PC-9 (cell line): Measurements from ENCODE around the gene ARHGAP44. TPM values are rescaled to one million over a fixed set of nuclear protein-coding genes. Genes with fewer than 3 reads are reported as not detected.

ENCODE experiments used
- BruUV-seq: library from RNA; stranded (reverse); fragments of 400-500 nt; replicated peaks from 2 replicates; lab custom pipeline; 2021; lab: Mats Ljungman, UMichigan
- CTCF ChIA-PET: fragments of 300-600 bp; sonication (Branson Sonifier 250); formaldehyde crosslinking; loops from one replicate; lab custom pipeline; 2022; ENCODE audit warnings: antibody characterized with exemption; lab: Charles Lee
- POLR2A ChIA-PET: fragments of 300-600 bp; sonication (Branson Sonifier 250); formaldehyde crosslinking; loops from one replicate; lab custom pipeline; 2022; ENCODE audit warnings: antibody characterized with exemption; ENCODE audit not compliant: unreplicated experiment; lab: Charles Lee
- DNase-seq, 2 experiments: peaks; one replicate each; pipeline versions ENCODE4 v3.0.0 to v3.0.0-alpha.2; 2015 to 2022; ENCODE audit warnings: mixed read lengths in 1 of 2
- H2AFZ ChIP-seq: fragments of 200-600 bp; sonication (generic); 2 replicates; pipeline ENCODE4 v1.8.1; 2017; ENCODE audit warnings: antibody characterized with exemption
- H3F3A ChIP-seq: fragments of 200-600 bp; sonication (generic); 2 replicates; pipeline ENCODE4 v1.8.1; 2017; ENCODE audit warnings: antibody characterized with exemption, mild to moderate bottlenecking, low read depth; ENCODE audit not compliant: insufficient read depth
- H3K27ac ChIP-seq: fragments of 200-600 bp; sonication (generic); 2 replicates; pipeline ENCODE4 v1.6.1; 2016; ENCODE audit warnings: mixed run types
- H3K27me3 ChIP-seq: fragments of 200-600 bp; sonication (generic); 2 replicates; pipeline ENCODE4 v1.6.1; 2016; ENCODE audit warnings: low read depth, mixed run types; ENCODE audit not compliant: insufficient read depth
- H3K36me3 ChIP-seq: fragments of 200-600 bp; sonication (generic); 2 replicates; pipeline ENCODE4 v1.6.1; 2016; ENCODE audit warnings: low read depth, mixed run types
- H3K4me1 ChIP-seq: fragments of 200-600 bp; sonication (generic); replicated peaks from 2 replicates; pipeline ENCODE4 v1.6.1; 2016; ENCODE audit warnings: mixed run types; ENCODE audit not compliant: insufficient read depth
- H3K4me2 ChIP-seq: fragments of 200-600 bp; sonication (generic); 2 replicates; pipeline ENCODE4 v1.6.1; 2017; ENCODE audit warnings: mixed run types
- H3K4me3 ChIP-seq: fragments of 200-600 bp; sonication (generic); 2 replicates; pipeline ENCODE4 v1.6.1; 2016; ENCODE audit warnings: mixed run types
- H3K79me2 ChIP-seq: fragments of 200-600 bp; sonication (generic); 2 replicates; pipeline ENCODE4 v1.6.1; 2017; ENCODE audit warnings: low read depth, mixed run types
- H3K9me2 ChIP-seq: fragments of 200-600 bp; sonication (generic); 2 replicates; pipeline ENCODE4 v1.8.1; 2017; ENCODE audit warnings: mild to moderate bottlenecking; ENCODE audit not compliant: insufficient read depth
- H3K9me3 ChIP-seq: fragments of 200-600 bp; sonication (generic); 2 replicates; pipeline ENCODE4 v1.8.1; 2016; ENCODE audit warnings: low read depth; ENCODE audit not compliant: insufficient read depth
- H4K20me1 ChIP-seq: fragments of 200-600 bp; sonication (generic); 2 replicates; pipeline ENCODE4 v1.8.1; 2017; ENCODE audit not compliant: insufficient read depth
- EZH2 ChIP-seq: fragments of 200-600 bp; sonication (generic); IDR thresholded peaks from 2 replicates; pipeline ENCODE4 v1.8.0; 2017; ENCODE audit warnings: antibody characterized with exemption, low read depth
- intact Hi-C: fragments of 100-400 bp; cut with micrococcal nuclease; formaldehyde crosslinking; loops from one replicate; pipeline ENCODE4 v1.10.0; 2022; ENCODE audit not compliant: unreplicated experiment
- total RNA-seq: library from RNA; stranded (reverse); gene quantifications from 2 replicates; pipeline ENCODE4 v1.2.3, GENCODE V29; 2021
- TF ChIP-seq, protein P1 (sequence below): fragments of 200-600 bp; sonication (generic); conservative IDR thresholded peaks from 2 replicates; pipeline ENCODE4 v1.6.1; 2017; ENCODE audit warnings: mixed run types, antibody characterized with exemption, mild to moderate bottlenecking, moderate library complexity

Gene ARHGAP44
- total RNA-seq, 1 experiment from 2014 or later = not detected

- no peaks in the 10 kb centered on the region for H3K4me1 ChIP-seq
- H3F3A ChIP-seq = no peaks in the 10 kb centered on the region
- H3K9me3 ChIP-seq = no peaks in the 10 kb centered on the region
- peaks cover 9% of the 10 kb centered on the region; the same call in 1 of the 2 replicates for H3K27me3 ChIP-seq
- H3K36me3 ChIP-seq = no peaks in the 10 kb centered on the region
- H3K4me3 ChIP-seq = no peak overlapping the region
- ChIA-PET CTCF (interaction anchor here (1.0 kb wide), 1 partner anchor 11 kb away, joined by 6 read pairs; the partner anchor contains the start of gene ELAC2), POLR2A (no interaction called here)
- no peak overlapping the region for H3K4me2 ChIP-seq
- no TSS peak for BruUV-seq
- intact Hi-C loops = no loop called here
- no peak for DNase-seq
- H3K27ac ChIP-seq = no peak overlapping the region
- no peaks in the 10 kb centered on the region for H4K20me1 ChIP-seq
- H3K79me2 ChIP-seq = no peaks in the 10 kb centered on the region
- no peak for TF ChIP-seq EZH2
- TF ChIP-seq, protein P1, sequence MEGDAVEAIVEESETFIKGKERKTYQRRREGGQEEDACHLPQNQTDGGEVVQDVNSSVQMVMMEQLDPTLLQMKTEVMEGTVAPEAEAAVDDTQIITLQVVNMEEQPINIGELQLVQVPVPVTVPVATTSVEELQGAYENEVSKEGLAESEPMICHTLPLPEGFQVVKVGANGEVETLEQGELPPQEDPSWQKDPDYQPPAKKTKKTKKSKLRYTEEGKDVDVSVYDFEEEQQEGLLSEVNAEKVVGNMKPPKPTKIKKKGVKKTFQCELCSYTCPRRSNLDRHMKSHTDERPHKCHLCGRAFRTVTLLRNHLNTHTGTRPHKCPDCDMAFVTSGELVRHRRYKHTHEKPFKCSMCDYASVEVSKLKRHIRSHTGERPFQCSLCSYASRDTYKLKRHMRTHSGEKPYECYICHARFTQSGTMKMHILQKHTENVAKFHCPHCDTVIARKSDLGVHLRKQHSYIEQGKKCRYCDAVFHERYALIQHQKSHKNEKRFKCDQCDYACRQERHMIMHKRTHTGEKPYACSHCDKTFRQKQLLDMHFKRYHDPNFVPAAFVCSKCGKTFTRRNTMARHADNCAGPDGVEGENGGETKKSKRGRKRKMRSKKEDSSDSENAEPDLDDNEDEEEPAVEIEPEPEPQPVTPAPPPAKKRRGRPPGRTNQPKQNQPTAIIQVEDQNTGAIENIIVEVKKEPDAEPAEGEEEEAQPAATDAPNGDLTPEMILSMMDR = no peak
- H3K9me2 ChIP-seq = no peaks in the 10 kb centered on the region
- H2AFZ ChIP-seq = no peak overlapping the region
Observed at GRCh38 chr17:13029340-13029739, 240.0 kb downstream of the ARHGAP44 start.

- H3K27ac ChIP-seq = no peak overlapping the region
- intact Hi-C loops = no loop called here
- no peaks in the 10 kb centered on the region for H3K36me3 ChIP-seq
- H3K9me2 ChIP-seq = no peaks in the 10 kb centered on the region
- no peaks in the 10 kb centered on the region for H4K20me1 ChIP-seq
- H3K79me2 ChIP-seq = no peaks in the 10 kb centered on the region
- H3K4me2 ChIP-seq = no peak overlapping the region
- H2AFZ ChIP-seq = no peak overlapping the region
- no peak for DNase-seq
- H3K27me3 ChIP-seq = peaks cover 9% of the 10 kb centered on the region; the same call in 1 of the 2 replicates
- H3K9me3 ChIP-seq = no peaks in the 10 kb centered on the region
- BruUV-seq = no TSS peak
- no peak for TF ChIP-seq EZH2
- TF ChIP-seq, protein P1 = no peak
- ChIA-PET CTCF (interaction anchor here (1.0 kb wide), 1 partner anchor 12 kb away, joined by 6 read pairs; the partner anchor contains the start of gene ELAC2), POLR2A (no interaction called here)
- no peaks in the 10 kb centered on the region for H3F3A ChIP-seq
- H3K4me1 ChIP-seq = no peaks in the 10 kb centered on the region
- H3K4me3 ChIP-seq = no peak overlapping the region
Observed at GRCh38 chr17:13030056-13030455, 240.8 kb downstream of the ARHGAP44 start.

DNA sequence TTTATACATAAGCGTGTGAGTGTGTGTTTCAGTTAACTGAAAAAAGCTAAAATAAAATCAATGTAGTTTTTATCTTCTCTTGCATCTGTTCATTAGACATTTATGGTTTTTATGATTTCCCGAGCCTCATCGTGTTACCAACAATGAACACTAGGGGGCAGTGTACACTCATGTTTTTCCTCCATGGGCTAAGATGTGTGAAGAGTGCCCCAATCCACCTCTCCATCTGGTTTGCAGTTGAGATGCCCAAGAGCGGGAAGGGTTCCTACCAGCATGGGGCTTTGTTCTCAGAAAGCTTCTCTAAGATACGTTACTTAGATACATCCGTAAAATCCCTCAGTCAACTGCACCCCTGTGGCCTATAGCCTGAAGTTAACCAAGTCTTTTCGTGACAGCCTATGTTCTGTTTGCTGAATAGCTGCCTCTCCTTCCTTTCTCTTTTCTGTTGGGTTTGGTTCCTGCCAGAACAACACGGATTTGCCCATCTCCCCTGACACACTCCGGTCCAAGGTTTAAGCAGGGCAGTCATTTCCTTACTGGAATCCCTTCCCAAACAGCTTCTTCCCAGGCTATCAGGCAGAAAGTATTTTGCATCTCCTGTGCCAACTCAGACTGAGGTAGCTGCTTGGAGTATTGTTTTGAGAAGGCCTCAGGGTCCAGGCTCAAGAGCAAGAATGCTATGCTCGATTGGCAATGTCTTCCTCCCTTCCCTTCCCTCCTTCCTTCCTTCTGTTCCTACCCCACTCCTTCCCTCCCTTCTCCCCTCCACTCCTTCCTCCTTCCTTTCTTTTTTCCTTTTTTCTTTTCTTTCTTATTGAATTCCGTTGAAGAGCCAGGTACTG lies 241.4 kb downstream of the ARHGAP44 start:
- no peak for TF ChIP-seq EZH2
- TF ChIP-seq, protein P1 = peak; percentile 69
- no peaks in the 10 kb centered on the region for H3K36me3 ChIP-seq
- H2AFZ ChIP-seq = no peak overlapping the region
- no TSS peak for BruUV-seq
- no peaks in the 10 kb centered on the region for H3K79me2 ChIP-seq
- H3K4me3 ChIP-seq = no peak overlapping the region
- no peaks in the 10 kb centered on the region for H3K9me3 ChIP-seq
- ChIA-PET CTCF (interaction anchor here (1.0 to 1.4 kb wide), 2 partner anchors 12 to 13 kb away, joined by 6 to 7 read pairs; partner anchors contain the start of gene ELAC2), POLR2A (no interaction called here)
- H3F3A ChIP-seq = no peaks in the 10 kb centered on the region
- no peaks in the 10 kb centered on the region for H3K4me1 ChIP-seq
- peaks cover 9% of the 10 kb centered on the region; the same call in 1 of the 2 replicates for H3K27me3 ChIP-seq
- intact Hi-C loops = no loop called here
- H3K9me2 ChIP-seq = no peaks in the 10 kb centered on the region
- no peaks in the 10 kb centered on the region for H4K20me1 ChIP-seq
- H3K4me2 ChIP-seq = no peak overlapping the region
- no peak overlapping the region for H3K27ac ChIP-seq
- DNase-seq = no peak
